IPS-18c (cell line): ENCODE results near the gene ARHGAP31.
"Not testable (repeated sequence)": the region's sequence is repeated elsewhere in the genome, so short reads cannot be mapped to it uniquely, and the experiment has no call there.

Experiments
- H3K4me3 ChIP-seq: 2 replicates; pipeline ENCODE4 v1.7.0; 2013; ENCODE audit warnings: low read depth, mild to moderate bottlenecking, low read length, moderate library complexity; ENCODE audit not compliant: insufficient read depth
- H3K9me3 ChIP-seq: one replicate; pipeline ENCODE4 v1.6.1; 2013; ENCODE audit warnings: mild to moderate bottlenecking, low read length, moderate library complexity; ENCODE audit not compliant: control insufficient read depth, insufficient read depth

ARHGAP31 gene, protein sequence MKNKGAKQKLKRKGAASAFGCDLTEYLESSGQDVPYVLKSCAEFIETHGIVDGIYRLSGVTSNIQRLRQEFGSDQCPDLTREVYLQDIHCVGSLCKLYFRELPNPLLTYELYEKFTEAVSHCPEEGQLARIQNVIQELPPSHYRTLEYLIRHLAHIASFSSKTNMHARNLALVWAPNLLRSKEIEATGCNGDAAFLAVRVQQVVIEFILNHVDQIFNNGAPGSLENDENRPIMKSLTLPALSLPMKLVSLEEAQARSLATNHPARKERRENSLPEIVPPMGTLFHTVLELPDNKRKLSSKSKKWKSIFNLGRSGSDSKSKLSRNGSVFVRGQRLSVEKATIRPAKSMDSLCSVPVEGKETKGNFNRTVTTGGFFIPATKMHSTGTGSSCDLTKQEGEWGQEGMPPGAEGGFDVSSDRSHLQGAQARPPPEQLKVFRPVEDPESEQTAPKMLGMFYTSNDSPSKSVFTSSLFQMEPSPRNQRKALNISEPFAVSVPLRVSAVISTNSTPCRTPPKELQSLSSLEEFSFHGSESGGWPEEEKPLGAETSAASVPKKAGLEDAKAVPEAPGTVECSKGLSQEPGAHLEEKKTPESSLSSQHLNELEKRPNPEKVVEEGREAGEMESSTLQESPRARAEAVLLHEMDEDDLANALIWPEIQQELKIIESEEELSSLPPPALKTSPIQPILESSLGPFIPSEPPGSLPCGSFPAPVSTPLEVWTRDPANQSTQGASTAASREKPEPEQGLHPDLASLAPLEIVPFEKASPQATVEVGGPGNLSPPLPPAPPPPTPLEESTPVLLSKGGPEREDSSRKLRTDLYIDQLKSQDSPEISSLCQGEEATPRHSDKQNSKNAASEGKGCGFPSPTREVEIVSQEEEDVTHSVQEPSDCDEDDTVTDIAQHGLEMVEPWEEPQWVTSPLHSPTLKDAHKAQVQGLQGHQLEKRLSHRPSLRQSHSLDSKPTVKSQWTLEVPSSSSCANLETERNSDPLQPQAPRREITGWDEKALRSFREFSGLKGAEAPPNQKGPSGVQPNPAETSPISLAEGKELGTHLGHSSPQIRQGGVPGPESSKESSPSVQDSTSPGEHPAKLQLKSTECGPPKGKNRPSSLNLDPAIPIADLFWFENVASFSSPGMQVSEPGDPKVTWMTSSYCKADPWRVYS (N-terminal part only)

DNA sequence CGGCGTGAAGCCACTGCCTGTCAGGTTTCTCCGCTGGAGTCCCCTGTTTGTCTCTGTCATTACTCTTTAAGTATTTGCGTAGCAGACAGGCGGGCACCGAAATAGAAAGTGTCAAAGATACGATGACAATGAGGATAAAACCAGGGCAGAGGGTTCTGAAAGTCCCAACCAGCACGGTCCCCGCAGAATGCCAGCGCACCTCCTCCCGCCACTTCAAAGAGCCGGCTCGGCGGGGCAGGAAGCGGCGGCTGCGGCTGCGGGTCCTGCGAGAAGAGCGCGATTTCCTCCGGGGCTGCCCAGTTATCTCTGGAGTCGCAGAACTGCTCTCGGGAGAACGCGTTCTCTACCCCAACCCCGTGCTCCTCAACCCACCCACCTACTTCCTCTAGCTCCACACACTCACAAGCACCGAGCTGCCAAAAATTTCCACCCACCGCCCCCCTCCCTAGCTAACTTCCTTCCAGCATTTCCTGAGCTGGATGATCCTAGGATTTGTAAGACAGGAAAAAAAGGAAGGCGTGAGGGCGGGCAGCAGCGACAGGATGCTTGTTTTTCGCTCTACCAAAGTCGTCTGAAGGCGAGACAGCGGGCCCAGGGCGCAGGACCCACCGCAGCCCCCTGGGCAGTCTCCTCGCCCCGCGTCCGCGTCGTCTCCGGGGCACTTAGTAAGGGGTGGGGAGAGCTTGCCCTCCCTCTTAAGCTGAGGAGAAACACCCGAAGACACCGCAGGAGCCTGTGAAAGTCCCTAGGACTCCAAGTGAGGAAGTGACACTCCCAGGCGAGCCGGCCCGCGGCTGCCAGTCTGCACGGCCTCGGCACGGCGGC is at the start of gene ARHGAP31:
TSS of gene ARHGAP31 (plus strand) at position 513 of the 825 bp plus-strand sequence. CDS start 522 bp downstream, outside the sequence.
- Histone ChIP-seq H3K9me3 (no peaks in the 10 kb centered on the region), H3K4me3 (peak within 1 kb of the TSS; percentile 47)

DNA sequence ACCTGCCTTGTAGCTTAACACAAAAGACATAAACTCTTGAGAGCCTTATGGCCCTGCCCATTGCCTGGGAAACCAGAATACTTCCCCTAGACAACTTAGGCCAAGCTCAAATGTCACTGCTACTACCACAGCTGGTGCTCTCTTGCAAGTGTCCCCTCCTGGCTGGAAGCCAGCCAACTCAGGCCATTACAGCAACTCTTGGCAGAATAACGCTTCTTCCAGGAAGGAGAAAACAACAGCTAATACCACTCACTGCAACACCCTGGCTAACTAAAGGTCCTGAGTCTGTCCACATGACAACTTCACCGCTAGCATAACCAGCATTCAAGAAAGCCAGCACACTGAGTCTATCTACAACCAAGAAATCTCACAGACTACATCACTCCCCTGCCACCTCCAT is 48.4 kb upstream of the ARHGAP31 start:
- Histone ChIP-seq H3K9me3 (no peaks in the 10 kb centered on the region), H3K4me3 (no peak overlapping the region)

DNA sequence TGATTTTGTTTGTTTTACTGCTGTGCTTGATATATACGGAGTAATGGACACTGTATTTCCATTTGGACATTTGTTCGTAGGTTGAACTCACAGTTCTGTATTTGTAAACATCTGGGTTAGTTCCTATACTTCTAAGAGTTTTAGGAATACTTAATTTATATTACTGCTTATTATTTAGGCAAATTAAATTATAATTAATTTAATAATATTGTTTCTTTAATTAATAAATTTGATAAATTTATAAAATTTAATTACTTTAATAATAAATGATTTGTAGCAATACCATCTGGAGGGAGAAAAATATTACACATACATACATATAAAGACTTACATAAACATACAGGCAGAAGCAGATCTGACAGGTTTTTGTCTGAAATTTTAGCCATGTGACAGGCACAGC is 39.0 kb upstream of the ARHGAP31 start:
- Histone ChIP-seq H3K4me3 (no peak overlapping the region), H3K9me3 (no peaks in the 10 kb centered on the region)

DNA sequence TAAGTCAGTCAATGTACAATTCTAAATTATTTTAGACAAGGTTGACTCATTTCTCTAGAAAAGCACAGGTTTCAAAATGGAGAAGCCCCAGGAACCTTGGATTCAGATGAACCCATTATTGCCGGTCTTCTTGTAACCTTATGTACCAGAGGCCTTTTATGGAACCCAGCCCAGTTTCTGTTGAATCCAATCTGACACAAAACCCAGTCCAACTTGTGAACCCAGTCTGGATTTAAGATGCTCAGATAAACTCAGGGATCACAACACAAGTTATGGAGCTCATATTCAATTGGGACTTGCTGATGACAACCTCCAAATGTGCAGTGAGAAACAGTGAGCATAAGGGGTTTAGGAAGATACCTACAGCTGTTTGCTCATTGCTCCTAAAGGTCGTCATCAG is 37.1 kb upstream of the ARHGAP31 start:
- Histone ChIP-seq H3K9me3 (no peaks in the 10 kb centered on the region), H3K4me3 (no peak overlapping the region)

DNA sequence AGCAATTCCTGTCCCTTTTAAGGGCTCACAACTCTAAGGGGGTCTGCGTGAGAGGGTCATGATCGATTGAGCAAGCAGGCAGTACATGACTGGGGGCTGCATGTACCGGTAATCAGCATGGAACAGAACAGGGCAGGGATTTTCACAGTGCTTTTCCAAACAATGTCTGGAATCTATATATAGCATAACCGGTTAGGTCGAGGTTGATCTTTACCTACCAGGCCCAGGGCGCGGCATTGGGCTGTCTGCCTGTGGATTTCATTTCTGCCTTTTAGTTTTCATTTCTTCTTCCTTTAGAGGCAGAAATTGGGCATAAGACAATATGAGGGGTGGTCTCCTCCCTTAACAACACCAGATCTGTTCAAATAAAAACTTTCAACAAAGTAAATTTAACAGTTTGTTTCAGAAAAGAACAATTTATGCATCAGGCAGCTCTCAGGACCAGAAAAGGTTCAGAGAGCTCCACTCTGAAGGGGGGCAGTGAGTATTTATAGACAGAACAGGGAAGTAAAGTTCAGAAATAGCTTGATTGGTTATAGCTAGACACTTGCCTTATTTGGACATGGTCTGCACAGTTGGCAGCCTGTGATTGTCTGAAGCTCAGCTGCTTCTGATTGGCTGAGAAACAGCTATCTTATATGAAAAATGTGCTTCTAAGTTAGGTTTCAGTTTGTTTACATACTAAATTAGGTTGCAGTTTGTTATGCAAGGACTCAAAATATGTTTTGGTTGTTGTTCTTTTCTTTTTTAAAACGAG is 36.4 kb upstream of the ARHGAP31 start:
- H3K4me3 ChIP-seq: no peak overlapping the region
- no peaks in the 10 kb centered on the region for H3K9me3 ChIP-seq

DNA sequence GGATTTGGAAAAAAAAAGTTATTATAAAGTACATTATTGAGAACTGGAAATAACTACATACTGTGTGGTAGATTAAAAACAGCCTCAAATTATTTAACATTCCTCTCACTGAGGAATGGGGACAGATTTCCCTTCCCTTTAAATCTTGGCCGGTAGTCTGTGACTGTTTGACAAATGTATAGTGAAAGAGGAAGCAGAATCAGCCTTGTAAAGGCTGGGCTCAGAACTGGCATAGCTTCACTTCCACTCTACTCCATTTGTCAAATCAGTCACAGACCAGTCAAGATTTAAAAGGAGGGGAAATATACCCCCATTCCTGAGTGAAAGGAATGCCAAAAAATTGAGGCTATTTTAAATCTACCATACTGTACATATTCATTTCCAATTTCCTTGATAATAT is 35.3 kb upstream of the ARHGAP31 start:
- H3K9me3 ChIP-seq: no peaks in the 10 kb centered on the region

DNA sequence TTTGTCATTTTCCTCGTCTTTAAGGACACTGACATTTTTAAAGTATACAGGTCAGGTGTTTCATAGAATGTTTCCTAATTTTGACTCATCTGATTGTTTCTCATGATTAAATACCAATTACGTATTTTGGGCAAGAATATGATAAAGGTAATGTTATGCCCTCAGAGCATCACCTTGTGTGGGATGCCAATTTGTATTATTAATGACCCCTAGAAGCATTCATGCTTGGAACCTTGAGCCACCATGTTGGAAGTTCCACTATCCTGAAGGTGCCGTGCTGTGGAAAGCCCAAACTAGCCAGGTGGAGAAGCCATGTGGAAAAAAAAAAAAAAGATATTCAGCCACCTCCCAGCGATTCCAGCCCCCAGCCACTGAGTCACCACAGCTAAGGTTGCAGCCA is 34.4 kb upstream of the ARHGAP31 start:
- no peak overlapping the region for H3K4me3 ChIP-seq
- no peaks in the 10 kb centered on the region for H3K9me3 ChIP-seq

More for the DNA sequence above, 35.3 kb upstream of the ARHGAP31 start:
- H3K4me3 ChIP-seq: no peak overlapping the region

DNA sequence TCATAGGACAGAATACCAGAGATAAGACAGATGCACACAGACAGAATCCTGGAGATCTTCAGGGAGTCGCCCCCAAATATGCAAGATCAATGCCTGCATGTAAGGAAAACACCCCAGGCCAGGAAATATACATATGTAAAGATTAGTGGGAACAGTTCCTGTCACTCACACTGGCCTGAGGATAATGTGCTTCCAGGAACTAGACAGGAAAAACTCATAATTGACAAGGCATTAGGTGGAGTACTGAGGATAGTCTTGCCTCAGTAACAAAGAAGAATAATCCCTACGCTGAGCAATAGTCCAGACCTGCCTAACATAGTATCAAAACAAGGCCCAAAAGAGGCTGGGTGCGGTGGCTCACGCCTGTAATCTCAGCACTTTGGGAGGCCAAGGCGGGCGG is 33.1 kb upstream of the ARHGAP31 start:
- Histone ChIP-seq H3K9me3 (no peaks in the 10 kb centered on the region), H3K4me3 (no peak overlapping the region)

DNA sequence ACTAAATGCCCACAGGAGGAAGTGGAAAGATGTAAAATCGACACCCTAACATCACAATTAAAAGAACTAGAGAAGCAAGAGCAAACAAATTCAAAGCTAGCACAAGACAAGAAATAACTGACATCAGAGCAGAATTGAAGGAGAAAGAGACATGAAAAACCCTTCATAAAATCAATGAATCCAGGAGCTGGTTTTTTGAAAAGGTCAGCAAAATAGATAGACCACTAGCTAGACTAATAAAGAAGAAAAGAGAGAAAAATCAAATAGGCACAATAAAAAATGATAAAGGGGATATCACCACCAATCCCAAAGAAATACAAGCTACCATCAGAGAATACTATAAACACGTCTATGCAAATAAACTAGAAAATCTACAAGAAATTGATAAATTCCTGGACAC is 24.0 kb upstream of the ARHGAP31 start:
- H3K9me3 ChIP-seq, H3K4me3 ChIP-seq: not testable (repeated sequence)

DNA sequence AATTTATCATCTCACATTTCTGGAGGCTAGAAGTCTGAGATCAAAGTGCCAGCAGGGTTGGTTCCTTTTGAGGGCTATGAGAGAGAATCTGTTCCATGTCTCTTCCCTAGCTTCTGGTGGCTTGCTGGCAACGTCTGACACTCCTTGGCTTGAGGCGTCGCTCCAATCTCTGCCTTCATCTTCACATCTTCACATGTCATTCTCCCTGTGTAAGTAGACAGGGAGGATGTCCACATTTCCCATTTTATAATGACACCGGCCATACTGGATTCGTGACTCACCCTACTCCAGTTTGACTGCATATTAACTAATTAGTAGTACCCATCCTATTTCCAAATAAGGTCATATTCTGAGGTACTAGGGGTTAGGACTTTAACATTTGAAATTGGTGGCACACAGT is 17.5 kb upstream of the ARHGAP31 start:
- Histone ChIP-seq H3K4me3 (no peak overlapping the region), H3K9me3 (no peaks in the 10 kb centered on the region)

DNA sequence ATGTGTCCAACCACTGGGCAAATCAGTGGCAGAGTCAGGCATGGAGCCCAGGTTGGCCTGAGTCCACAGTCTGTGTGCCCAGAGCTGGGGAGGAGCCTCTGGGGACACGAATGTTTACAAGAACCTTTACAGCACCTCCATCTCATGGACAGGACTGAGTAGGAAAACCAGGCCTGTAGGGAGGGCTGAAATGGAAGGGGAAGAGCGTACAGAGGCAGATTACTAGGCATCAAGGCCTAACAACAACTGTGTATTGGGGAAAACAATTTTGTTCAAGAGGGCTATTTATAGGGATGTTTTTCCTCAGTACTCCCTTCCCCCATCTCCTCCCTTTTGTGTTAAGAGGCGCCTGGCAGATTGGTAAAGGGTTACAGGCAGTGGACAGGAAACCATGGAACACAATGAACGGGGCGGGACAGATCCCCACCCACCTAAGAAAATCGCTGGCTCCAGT is 15.1 kb upstream of the ARHGAP31 start:
- H3K9me3 ChIP-seq: peaks cover 7% of the 10 kb centered on the region
- H3K4me3 ChIP-seq: no peak overlapping the region

DNA sequence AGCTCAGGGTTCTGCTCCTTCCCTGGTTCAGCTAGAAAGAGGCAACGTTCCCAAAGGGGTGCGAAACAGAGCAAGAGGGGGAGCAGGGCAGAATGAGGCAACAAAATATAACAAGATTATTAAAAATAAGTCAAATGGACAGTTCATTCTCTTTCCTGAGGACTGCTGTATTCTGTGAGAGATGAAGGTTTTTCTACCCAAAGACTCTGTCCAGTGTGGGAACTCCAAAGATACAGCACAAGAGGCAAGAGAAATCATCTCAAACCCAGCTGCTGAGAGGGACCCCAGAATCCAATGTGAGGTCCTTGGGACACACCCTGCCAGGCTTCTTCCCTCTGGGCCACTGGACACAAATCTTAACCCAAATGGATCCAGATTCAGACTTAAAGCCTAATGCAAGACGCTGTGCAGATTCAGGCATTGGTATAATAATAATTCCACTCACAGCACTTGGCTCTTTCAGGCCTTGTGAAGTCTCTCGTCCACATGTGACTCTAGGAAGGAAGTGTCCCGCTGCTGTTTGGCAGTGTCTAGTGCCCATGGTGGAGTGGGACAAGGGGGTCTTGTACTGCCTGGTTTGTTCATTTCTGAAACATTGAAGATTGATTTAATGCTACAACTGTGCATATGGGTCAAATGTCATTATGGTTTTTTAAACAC is 14.5 kb upstream of the ARHGAP31 start:
- no peak overlapping the region for H3K4me3 ChIP-seq

DNA sequence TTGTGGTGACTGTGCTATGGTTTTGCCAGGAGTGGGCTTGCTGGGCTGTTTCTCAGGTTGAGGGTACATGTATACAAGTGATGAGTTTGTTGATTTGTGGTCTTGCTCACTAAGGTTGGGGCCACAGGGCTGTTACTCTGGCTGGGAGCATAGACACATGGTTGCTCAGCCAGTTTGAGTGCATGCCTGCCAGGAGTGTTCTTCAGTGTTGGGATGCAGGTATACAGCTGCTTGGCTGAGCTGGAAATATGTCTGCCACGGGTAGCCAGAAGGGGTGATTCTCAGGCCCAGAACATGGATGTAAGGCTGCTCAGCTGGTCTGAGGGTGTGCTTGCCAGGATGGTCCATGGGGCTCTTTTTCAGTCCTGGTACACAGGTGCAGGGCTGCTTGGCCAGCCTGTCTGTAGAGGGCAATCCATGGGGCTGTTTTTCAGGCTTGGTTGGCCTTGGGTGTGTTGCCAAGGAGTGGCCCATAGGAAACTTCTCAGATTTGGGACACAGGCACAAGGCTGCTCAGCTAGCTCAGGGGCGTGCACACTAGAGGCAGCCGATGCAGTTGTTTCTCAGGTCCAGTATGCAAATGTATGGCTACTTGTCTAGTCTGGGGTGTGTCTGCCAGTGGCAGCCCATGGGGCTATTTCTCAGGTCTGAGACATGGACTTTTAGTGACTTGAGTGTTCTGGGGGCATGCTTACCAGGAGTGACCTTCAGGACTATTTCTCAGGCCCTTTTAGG is 5.3 kb upstream of the ARHGAP31 start:
- Histone ChIP-seq H3K4me3 (no peak overlapping the region), H3K9me3 (no peaks in the 10 kb centered on the region)

More for the DNA sequence above, 14.5 kb upstream of the ARHGAP31 start:
- H3K9me3 ChIP-seq: peaks cover 7% of the 10 kb centered on the region

DNA sequence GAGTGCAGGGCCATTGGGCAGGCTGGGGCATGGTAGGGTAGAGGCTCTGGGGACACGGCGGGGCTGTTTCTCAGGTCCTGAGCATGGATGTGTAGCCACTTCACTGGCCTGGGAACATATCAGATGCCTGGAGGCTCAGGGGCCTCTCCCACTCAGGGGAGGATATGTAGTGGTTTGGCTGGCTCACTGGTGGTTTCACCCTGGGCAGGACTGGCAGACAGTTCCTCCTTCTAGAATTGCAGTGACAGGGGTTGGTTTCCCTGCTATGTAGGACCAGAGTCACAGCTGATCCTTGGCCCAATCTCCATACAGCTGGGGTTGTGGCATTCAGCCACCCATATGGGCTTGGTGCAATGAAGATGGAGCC is 4.8 kb upstream of the ARHGAP31 start:
- H3K9me3 ChIP-seq: no peaks in the 10 kb centered on the region
- H3K4me3 ChIP-seq: no peak overlapping the region

DNA sequence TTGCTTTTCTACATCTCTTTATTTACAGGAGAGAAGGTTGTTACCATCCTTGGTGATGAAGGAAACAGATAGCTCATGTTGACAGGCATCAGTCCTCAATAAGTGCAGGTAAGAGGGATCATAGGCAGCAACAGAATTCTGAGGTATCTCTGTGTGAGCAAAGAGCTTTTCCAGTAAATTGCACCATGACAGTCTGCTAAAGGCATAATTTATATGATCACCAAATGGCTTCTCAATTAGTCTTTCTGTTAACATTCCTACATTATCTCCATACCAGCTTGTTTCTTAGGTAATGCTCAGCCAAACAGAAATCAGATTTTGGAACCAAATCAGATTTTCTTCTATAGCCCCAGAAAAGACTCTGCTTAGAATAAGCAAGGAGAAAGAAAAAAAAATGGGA is 3.6 kb upstream of the ARHGAP31 start:
- Histone ChIP-seq H3K9me3 (no peaks in the 10 kb centered on the region), H3K4me3 (no peak overlapping the region)
